GM21786 (cell line): ENCODE measurements around the gene EXOC6.

ENCODE experiments used
- ATAC-seq: cut with Tn5 transposase; IDR thresholded peaks from one replicate; pipeline ENCODE4 v1.9.1; 2021; ENCODE audit not compliant: unreplicated experiment

Gene EXOC6

DNA sequence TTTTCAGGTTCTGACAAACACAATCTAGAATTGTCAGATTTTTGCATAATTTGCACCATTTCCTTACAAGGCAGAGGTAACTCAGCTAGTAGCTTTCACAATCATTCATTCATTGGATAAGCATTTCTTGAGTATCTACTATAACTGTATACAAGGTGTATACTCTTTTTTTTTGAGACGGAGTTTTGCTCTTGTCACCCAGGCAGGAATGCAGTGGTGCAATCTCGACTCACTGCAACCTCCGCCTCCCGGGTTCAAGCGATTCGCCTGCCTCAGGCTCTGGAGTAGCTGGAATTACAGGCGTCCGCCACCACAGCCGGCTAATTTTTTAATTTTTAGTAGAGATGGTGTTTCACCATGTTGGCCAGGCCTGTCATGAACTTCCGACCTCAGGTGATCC, 16.2 kb upstream of the EXOC6 start:
- ATAC-seq, result no peak

GRCh38 chr10:92832998-92833650, 15.2 kb upstream of the EXOC6 start:
- no peak for ATAC-seq

DNA sequence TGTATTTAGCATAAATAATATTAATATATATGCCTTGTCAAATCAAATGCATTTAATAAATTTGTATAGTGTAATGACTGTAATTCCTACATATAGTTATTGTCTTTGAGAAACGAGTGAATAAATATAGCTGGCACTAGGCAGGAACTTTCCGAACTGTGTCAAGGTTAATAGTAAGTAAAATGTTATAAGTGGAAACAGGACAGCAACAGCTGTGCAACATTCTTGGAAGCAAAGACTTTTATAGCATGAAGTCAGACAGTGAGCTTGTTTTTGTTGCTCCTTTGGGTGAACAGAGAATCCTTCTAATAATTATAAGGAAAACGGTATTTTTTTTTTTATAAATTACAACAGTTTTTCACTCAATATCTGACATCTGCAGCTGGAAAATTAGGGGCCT, 14.0 kb upstream of the EXOC6 start:
- no peak for ATAC-seq

GRCh38 chr10:92834986-92835385, 13.3 kb upstream of the EXOC6 start:
- no peak for ATAC-seq

DNA sequence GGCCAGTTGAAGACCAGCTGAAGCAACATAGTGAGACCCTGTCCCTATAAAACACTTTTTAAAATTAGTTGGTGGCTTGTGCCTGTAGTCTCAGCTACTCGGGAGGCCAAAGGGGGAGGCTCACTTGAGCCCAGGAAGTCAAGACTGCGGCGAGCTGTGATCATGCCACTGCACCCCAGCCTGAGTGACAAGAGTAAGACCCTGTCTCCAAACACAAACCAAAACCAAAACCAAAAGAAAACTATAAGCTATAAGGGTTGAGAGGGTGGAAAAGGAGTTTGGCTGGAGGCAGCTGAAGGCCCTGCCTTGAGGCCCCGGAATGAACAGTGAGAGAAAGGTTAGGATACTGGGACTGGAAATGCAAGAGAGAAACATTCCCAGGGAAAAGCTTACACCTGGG, 10.9 kb upstream of the EXOC6 start:
- no peak for ATAC-seq

GRCh38 chr10:92839191-92840085, 8.9 kb upstream of the EXOC6 start:
- ATAC-seq, result no peak

- ATAC-seq, result no peak
Observed at GRCh38 chr10:92844746-92845145, 3.6 kb upstream of the EXOC6 start.

GRCh38 chr10:92845921-92846320, 2.4 kb upstream of the EXOC6 start:
- ATAC-seq, result no peak

DNA sequence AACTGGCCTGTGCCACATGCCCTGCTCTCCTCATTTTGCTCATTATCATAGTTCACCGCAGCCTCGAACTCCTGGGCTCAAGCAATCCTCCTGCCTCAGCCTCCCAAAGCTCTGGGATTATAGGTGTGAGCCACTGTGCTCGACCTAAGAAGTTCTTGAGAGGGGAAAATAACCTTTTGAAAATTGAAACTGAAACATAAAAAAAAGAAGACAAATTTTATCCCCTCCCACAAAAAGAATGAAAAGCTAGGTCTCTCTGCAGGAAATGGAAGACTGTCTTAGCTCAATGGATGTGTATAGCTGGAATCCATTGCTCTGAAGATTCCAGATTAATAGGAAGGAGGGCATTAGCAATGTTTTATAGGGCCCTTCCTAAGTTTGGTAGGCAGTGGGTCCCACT, 2.0 kb upstream of the EXOC6 start:
- ATAC-seq, result no peak

DNA sequence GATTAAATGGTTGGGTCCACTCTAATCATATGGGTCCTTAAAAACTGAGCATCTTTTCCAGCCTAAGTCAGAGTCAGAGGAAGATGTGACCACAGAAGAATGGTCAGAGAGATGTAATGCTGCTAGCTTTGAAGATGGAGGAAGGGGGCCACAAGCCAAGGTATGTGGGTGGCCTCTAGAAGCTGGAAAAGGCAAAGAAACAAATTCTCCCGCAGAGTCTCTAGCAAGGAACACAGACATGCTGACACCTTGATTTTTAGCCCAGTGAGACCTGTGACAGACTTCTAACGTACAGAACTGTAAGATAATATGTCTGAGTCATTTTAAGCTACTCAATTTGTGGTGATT, 1.5 kb upstream of the EXOC6 start:
- no peak for ATAC-seq

DNA sequence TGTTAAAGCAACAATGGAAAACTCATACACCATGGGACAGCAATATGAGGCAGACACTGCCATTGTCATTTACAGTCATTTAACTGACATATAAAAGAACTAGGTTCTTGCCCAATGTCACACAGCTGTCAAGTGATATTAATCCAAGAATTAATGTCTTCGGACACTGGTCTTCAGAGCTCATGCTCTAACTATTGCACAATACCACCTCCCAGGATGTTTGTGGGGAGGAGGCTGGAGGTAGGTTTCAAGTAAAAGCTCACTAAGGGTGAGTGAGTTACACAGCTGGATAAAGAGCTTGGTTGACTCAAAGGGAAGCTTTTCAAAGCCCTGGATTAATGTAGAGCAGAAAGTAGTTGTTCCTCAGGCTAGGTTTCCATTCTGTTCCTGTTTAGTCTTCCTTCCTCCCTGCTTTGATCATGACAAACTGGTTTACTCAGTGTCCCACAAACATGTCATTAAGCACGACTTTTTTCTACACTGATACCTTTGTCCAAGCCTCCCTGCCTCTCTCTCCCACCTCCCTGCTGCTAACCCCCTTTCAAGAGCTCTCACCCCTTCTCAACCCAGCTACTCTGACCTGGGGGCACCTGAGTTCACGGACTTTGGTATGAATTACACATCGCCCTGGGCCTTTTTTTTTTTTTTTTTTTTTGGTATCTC, 987 bp upstream of the EXOC6 start:
- ATAC-seq, result no peak

DNA sequence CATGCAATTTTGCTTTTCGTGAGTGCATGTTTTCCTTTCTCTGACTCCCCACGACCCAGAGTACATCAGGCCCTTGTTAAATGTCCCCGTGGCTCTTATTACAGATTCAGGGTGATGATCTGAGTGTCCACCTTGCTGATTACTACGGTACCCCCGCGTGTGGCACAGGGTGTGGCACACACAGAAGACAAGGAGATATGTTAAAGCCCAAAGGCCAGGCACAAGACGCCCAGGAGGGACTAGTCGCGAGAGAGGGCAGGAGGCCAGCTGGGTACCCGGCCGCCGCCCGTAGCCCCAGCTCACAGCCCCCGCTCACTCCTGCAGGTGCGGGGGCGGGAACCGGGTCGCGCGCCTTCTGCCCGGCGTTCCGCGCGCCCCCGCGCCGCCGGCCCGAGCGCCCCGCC, 281 bp upstream of the EXOC6 start:
- ATAC-seq, result no peak

GRCh38 chr10:92849234-92849525, 860 bp downstream of the EXOC6 start:
- no peak for ATAC-seq

DNA sequence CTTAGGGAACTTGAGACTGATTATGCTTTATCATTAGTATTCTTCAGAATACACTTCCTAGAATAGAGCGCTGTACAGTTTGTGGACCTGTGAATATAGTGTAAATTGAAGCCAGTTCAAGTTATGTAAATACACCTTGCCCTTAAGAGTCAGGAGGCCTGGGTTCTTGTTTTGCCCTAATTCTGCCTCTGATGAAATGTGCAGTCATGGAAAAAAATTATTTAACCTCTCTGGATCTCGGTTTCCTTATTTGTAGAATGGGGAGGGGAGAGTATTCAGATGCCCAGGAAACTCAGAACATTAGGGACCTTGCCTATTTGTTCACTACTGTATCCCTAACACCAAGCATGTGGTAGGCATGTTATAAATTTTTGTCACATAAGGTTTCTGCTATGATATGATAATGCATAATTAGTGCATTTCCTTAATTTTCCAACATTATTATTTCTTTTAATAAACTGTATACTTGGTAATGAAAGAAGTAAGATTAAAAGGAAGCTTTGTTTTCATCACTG, 1.3 kb downstream of the EXOC6 start:
- ATAC-seq, result no peak

DNA sequence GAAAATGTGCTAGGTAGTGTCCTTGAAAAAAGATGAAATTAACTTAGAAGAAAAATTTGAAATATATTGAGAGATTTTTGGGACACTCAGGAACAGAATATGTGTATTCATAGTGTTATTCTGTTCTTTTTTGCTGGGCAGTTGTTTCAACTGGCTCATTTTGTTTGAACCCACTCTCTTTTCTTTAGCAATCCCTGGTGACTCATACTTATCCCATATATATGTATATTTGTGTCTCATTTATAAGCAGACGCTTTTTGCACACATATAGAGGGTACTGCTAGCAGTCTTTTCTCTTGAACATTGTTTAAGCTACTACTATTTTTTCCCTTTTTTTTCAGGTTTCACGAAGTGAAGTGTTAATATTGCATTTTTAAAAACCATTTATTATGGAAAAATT, 1.9 kb downstream of the EXOC6 start:
- no peak for ATAC-seq

GRCh38 chr10:92851003-92851402, 2.7 kb downstream of the EXOC6 start:
- no peak for ATAC-seq

GRCh38 chr10:92855560-92855959, 7.2 kb downstream of the EXOC6 start:
- ATAC-seq, result no peak

- ATAC-seq, result no peak
Observed at GRCh38 chr10:92857904-92858514, 9.7 kb downstream of the EXOC6 start.

DNA sequence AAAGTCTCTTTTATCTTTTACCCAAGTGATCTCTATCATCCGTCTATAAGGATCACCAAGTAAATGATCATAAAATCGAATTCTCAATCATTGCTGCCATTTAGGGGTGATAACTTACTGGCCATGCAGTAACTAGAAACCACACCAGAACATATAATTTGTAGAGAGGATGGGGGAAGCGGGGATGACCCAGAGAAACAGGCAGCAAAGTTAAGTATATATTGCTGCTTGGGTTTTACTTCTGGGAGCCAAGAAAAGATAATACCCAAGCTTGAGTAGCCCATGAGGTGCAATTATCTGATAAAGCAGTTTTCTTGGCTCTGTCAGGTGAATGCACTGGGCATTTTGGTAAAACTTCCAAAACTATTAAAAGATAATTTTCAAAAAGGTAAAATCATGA, 18.9 kb downstream of the EXOC6 start:
- no peak for ATAC-seq

DNA sequence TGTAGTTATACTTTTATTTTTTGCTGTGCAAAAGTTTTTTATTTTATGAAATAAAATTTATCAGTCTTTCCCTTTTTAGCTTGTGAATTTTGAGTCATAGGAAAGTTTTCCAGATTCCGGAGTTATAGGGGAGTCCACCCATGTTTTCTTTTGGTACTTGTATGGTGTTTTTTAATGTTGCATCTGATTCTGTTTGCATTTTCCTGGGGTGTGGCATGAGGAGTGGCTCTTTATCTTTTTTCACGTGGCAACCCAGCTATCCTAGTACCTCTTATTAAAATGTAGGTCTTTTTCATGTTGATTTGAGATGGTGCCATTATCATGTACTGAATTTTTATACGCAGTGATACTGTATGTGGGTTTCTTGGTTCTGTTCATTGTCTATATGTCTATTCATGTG, 19.7 kb downstream of the EXOC6 start:
- ATAC-seq, result no peak

GRCh38 chr10:92868557-92868956, 20.2 kb downstream of the EXOC6 start:
- no peak for ATAC-seq

DNA sequence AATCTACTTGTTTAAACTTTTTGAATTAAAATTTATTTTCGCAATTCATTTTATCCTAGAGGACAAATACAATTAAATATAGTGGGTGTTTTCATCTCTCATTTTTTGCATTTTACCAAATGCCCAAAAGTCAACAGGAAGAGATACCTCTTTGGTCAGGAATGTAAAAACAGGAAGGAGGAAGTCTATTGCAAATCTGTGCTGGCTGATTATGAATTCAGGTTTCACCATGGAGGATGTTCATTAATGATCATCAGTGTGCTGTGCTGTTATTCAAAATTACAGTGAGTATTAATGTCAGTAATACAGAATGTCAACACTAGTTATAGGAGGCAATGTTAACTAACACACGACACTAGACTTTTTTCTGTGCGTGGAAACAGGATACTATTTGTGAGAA, 24.7 kb downstream of the EXOC6 start:
- no peak for ATAC-seq
